DOHH2 (cell line): ENCODE measurements around the gene DDX59.

ENCODE experiments used
- EZH2phosphoT487 ChIP-seq: fragments of 200-600 bp; sonication (generic); IDR thresholded peaks from 2 replicates; pipeline ENCODE4 v1.6.1; 2017; ENCODE audit warnings: borderline replicate concordance, mild to moderate bottlenecking, antibody characterized with exemption, low read length, moderate library complexity, mixed read lengths
- TF ChIP-seq, protein P1 (sequence below): fragments of 200-600 bp; sonication (generic); IDR thresholded peaks from one replicate; pipeline ENCODE4 v1.5.1; 2014; ENCODE audit warnings: antibody characterized with exemption, mild to moderate bottlenecking, low read depth, low read length; ENCODE audit not compliant: poor library complexity, severe bottlenecking

DNA sequence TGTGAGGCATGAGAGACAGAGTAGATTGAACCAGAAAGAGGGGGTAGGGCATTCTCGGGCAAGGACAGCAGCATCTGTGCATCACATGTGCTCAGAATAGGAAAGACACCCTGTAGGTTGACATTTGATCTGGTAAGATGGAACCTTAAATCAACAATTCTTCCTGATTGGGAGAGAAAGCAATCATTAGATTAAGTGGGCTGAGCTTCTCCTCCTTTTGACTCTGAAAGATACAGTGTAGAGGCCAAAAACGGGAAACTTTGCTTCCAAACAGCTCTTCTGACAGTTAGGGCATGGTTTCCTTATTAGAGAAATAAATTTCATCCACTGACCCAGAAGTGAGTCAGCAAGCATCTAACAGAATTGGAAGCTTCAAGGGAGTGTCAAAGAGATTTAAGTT lies 58.9 kb downstream of the DDX59 start:
- TF ChIP-seq, protein P1, sequence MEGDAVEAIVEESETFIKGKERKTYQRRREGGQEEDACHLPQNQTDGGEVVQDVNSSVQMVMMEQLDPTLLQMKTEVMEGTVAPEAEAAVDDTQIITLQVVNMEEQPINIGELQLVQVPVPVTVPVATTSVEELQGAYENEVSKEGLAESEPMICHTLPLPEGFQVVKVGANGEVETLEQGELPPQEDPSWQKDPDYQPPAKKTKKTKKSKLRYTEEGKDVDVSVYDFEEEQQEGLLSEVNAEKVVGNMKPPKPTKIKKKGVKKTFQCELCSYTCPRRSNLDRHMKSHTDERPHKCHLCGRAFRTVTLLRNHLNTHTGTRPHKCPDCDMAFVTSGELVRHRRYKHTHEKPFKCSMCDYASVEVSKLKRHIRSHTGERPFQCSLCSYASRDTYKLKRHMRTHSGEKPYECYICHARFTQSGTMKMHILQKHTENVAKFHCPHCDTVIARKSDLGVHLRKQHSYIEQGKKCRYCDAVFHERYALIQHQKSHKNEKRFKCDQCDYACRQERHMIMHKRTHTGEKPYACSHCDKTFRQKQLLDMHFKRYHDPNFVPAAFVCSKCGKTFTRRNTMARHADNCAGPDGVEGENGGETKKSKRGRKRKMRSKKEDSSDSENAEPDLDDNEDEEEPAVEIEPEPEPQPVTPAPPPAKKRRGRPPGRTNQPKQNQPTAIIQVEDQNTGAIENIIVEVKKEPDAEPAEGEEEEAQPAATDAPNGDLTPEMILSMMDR = no peak
- TF ChIP-seq EZH2phosphoT487 = no peak
